Amniotic stem cell (primary cell): ENCODE data around the gene AMBRA1.
A peak's percentile ranks its signal among the peaks of the same experiment; 100 is the strongest.

Experiments
- DNase-seq: peaks from one replicate; lab custom pipeline; 2025; lab: John Stamatoyannopoulos, UW

AMBRA1 gene

DNA sequence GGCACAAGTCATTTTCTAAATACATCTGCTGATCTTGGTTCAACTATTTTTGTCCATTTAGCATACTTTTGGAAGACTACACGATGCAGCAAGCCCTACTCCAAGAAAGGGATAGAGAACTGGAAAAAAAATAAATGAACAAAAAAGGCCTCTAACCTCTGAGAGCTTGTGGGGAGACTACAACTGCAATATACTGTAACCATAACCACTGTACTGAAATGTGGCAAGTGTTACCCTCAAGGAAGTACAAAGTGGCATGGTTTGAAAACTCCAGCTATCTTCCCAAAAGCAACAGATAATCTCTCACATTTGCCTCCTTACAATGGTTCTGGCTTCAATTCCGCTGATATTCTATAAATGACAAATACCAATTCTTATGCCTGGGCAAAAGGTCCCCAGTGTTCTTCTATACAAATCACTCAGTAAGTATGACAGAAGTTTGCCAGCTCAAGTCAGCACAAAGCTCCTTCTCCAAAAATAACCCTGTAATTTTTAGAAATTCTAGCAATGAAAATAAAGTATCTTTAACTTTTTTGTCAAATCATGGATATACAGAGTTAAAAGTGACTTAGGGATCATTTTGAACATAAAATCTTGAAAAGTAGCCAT, 22.9 kb downstream of the AMBRA1 start:
- DNase-seq: no peak

DNA sequence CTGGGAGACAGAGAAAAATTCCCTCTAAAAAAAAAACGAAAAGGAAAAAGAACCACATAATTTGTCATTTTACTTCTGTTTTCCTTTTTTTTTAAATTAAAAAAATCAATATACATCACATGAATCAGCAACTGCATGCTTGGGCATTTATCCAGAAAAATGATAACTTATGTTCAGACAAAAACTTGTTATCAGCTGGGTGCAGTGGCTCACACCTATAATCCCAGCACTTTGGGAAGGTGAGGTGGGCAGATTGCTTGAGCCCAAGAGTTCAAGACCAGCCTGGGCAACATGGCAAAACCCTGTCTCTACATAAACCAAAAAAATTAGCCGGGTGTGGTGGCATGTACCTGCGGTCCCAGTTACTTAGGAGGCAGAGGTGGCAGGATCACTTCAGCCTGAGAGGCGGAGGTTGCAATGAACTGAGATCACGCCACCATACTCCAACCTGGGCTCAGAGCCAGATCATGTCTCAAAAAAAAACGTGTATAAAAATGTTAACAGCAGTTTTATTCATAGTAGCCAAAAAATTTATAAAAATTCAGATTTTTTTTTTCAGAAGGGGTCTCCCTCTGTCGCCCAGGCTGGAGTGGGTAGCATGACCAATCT, 28.5 kb downstream of the AMBRA1 start:
- DNase-seq: no peak

DNA sequence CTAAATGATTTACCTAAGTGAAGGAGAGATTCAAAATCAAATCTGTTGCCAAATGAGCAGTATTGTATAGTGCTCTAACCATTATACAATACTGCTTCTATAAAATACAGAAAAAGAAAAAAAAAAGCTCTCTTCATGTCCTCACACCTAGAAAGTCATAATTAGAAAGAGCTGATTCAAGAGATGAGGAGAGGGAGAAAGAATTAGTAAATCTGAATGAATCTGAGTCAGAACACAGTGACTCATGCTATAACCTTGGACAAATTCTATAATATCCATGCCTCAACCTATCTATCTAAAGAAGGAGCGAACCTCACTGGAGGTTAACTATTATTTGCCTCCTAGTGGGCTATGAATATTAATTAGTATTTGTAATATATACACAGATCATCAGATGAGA, 29.4 kb downstream of the AMBRA1 start:
- DNase-seq: peak; percentile 12

DNA sequence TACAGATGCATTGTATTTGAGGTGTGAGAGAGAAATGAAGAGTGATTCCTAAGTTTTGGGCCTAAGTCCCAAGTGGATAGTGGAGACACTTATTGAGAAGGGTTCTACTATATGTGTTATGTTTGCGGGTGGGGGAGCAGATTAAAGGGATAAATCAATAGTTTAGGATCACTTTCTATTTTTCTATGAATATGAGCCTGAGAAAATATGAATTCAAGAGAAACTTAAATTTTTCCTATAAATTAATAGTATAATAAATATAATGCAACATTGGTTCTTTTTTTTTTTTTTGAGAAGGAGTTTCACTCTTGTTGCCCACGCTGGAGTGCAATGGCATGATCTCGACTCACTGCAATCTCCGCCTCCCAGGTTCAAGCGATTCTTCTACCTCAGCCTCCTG, 31.3 kb downstream of the AMBRA1 start:
- no peak for DNase-seq

DNA sequence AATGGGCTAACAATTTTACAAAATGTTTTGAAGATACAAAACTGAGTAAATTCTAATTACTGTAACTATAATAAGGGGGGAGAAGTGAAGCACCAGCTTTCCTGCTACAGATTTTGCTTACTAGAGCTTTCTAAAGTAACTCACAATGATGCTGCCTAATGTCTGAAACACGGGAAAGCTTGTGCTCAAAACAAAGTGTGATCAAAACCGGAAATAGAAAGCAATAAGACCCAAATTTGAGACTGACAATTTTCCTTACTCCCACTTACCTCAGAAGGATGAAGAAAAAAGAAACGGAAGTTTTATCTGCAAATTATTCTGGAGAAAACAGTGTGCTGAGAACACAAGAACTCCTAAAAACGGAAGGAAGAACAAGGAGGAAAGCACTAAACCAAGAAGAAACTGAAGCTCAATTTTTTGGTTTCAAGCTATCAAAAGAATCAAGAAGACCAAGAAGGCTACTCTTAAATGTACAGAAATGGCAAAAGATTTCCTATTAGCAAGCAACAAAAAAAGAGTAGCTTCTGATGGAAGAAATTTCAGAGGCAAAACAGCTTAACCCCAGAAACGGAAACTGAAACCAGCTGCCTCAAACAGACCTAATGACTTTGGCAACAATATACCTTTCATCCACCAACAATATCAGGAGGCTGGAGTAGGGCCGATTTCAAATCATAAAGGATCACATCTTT, 33.4 kb downstream of the AMBRA1 start:
- no peak for DNase-seq

GRCh38 chr11:46559815-46560214, 34.0 kb downstream of the AMBRA1 start:
- no peak for DNase-seq

- no peak for DNase-seq
Measured at GRCh38 chr11:46557684-46558151, 36.1 kb downstream of the AMBRA1 start.

- DNase-seq: no peak
Measured at GRCh38 chr11:46555267-46556054, 38.4 kb downstream of the AMBRA1 start.

GRCh38 chr11:46554213-46555147, 39.3 kb downstream of the AMBRA1 start:
- DNase-seq: peak; percentile 45

- no peak for DNase-seq
Measured at GRCh38 chr11:46553814-46554212, 40.0 kb downstream of the AMBRA1 start.

GRCh38 chr11:46551261-46551660, 42.6 kb downstream of the AMBRA1 start:
- no peak for DNase-seq

DNA sequence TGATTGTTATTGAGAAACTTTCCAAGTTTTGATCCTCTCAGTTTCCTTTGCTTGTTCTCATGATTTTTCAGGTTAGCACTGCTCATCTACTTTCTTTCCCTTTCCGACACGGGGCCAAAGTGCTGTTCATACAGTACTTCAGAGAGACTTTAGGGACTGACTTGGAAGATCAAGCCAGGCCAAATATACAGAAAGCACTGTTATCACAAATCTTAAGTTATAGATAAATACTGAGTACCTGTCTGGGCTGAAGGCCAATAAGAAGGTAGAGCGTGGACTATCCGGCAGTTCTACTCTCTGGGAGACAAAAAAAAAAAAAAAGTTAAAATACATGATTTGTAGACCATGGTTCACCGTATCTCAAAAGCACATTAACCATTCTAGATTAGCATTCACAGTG, 46.2 kb downstream of the AMBRA1 start:
- no peak for DNase-seq

GRCh38 chr11:46543564-46543963, 50.3 kb downstream of the AMBRA1 start:
- DNase-seq: no peak

DNA sequence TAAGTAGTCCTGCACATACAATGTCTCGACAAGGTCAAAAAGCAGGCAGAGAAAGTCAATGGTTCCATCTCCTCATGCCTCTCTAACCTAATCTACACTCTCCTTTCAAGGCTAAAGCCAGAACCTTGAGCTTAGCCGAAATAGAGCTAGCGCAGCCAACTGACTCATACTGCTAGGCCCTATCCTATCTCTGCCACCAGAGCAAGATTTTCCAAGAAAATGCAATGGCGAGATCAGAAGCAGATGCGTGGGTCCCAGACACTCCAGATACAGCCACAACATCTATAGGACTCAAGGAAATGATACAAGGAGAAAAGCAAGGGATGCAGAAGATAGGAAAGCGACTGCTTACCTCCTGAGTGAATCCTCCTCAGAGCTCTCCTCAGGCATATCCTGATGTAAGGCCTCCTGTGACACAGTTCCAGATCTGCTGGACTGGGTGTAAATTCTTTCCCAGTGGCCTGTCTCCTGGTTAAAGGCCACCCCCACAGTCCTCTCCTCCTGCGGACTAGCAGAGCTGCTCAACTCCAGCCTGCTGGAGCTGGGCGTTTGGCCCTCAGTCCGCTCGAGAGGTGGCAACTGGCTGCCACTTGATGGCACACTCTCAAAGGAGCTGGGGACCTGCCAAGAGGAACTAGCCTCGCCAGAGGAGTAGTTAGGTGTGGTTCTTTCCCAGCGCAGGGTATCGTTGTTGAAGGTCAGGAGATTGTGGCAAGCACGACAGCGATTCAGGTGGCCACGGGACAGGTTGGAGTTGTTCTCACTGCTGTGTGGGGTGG, 52.0 kb downstream of the AMBRA1 start:
- no peak for DNase-seq

DNA sequence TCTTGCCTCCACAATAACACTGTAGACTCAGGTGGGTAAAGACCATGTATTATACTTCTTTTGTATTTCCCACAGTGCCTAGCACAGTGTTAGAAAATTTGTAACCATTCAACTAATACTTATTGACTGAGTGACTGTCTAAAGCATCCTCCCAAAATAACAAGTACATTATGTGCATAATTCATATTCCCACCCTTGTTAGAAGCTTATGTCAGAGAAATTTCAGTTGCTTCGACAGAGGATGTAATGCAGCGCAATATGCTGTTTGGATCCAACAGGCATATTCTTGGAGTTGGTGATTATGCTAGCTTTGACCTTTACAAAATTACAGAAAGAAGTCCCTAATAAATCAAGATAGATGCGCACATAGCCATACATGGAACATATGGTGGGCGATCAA, 53.0 kb downstream of the AMBRA1 start:
- no peak for DNase-seq

DNA sequence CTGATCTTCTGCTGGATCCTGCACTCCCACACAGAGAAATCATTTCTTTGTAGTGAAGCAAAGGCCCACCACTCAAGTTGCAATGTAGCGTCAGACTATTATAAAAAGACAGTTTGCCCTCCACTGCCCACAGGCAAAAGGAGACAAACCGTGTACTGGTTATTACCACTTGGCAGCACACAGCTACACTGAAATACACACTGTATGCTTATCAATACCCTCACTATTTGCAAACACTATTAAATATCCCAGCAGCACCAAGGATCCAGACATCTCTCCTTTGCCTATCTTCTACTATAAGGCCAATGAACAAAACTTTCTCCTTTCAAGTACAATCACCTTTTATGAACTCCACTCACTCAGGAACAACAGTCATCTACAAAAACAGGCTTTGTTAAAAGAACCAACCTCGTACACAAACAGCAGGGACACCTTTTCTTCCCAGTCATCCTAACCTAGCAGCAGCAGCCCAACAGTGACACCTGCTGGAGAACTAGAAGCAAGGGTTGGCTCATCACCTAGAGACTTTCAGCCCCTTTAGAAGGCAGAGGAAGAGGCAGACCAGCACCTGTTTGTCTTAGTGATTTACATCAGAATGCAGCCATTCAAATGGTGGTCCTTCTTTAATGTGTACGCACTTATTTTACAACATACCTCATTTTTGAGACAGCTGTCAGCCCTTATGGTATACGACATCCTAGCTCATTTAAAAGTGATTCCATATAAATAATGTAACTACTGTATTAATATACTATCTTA, 56.1 kb downstream of the AMBRA1 start:
- peak; percentile 27 for DNase-seq

GRCh38 chr11:46537121-46537520, 56.7 kb downstream of the AMBRA1 start:
- DNase-seq: no peak

DNA sequence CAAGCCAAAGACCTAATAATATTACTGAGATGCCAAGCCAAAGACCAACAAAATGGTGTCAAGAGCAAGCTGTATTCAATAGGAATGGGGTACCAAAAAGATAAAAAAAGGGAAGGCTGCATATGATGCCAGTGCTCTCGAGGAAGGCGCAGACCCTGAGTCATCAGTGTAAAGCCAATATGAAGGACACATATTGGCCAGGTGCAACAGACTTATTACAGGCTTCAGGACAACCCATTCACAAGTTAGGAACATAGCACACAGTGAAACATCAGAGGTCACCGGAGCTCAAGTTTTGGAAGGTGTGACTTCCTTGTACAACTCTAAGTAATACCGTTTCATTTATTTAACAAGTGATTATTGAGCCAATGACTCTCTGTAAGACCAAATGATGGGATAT, 58.1 kb downstream of the AMBRA1 start:
- DNase-seq: no peak

DNA sequence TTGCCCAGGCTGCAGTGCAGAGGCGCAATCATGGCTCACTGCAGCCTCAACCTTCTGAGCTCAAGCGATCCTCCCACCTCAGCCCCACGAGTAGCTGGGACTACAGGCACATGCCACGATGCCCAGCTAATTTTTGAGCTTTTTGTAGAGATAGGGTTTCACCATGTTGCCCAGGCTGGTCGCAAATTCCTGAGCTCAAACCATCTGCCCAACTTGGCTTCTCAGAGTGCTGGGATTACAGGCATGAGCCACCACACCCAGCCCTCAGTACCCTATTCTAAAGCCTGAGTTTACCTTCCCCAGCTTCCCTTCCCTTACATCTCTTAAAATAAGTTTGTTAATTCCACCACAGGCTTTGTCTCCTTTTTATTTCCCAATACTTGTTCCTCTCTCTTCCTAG, 59.1 kb downstream of the AMBRA1 start:
- no peak for DNase-seq
